ENCODE data around the gene PRG2. TPM values are rescaled to one million over a fixed set of nuclear protein-coding genes. Genes with fewer than 3 reads are reported as not detected.

Gene PRG2
- total and polyA plus RNA-seq, 2 of the 13 experiments (the other 11 are each of a cell fraction or from before 2014, with no cell fraction given): not detected

- TF ChIP-seq CEBPG (CRISPR knock-in tag; IDR thresholded peaks at IDR 0.05) (peak; percentile 100), ZNF121 (CRISPR knock-in tag; IDR thresholded peaks at IDR 0.05) (no peak), ZSCAN30 (CRISPR knock-in tag; IDR thresholded peaks at IDR 0.05) (no peak), PLRG1 (conservative IDR thresholded peaks at IDR 0.05) (no peak), FIP1L1 (IDR thresholded peaks at IDR 0.05; ENCODE audit: borderline replicate concordance, insufficient read depth, low read depth, low read length) (no peak), CBFB (CRISPR knock-in tag; IDR thresholded peaks at IDR 0.05) (no peak), ZNF362 (CRISPR knock-in tag; IDR thresholded peaks at IDR 0.05; ENCODE audit: borderline replicate concordance) (peak; percentile 24; the same call in 1 of the 2 replicates), ZFP1 (CRISPR knock-in tag; IDR thresholded peaks at IDR 0.05) (peak; percentile 83; the same call in 1 of the 2 replicates), PITX1 (CRISPR knock-in tag; IDR thresholded peaks at IDR 0.05) (peak; percentile 91), ZFP37 (CRISPR knock-in tag; IDR thresholded peaks at IDR 0.05; ENCODE audit: borderline replicate concordance) (no peak), MAX (IDR thresholded peaks at IDR 0.05) (peak; percentile 42; the same call in 1 of the 2 replicates), SCMH1 (CRISPR knock-in tag; IDR thresholded peaks at IDR 0.05; ENCODE audit: borderline replicate concordance) (no peak), SRY (CRISPR knock-in tag; IDR thresholded peaks at IDR 0.05) (no peak), ZNF513 (CRISPR knock-in tag; conservative IDR thresholded peaks at IDR 0.05) (no peak), NR2F2 (IDR thresholded peaks at IDR 0.05; ENCODE audit: borderline replicate concordance, low read depth) (0 out of 2 replicates have a peak, but pooled peaks have one; percentile 50), MEIS2 (CRISPR knock-in tag; IDR thresholded peaks at IDR 0.05) (no peak), ZNF766 (CRISPR knock-in tag; IDR thresholded peaks at IDR 0.05; ENCODE audit: borderline replicate concordance) (no peak), ATF4 (CRISPR knock-in tag; IDR thresholded peaks at IDR 0.05) (peak in 1 of 2 experiments; percentile 96; a peak in 2 of 4 replicates), PAX8 (CRISPR knock-in tag; IDR thresholded peaks at IDR 0.05; ENCODE audit: borderline replicate concordance) (no peak), IRF1 (CRISPR knock-in tag; IDR thresholded peaks at IDR 0.05; ENCODE audit: low read depth) (no peak), IRF9 (CRISPR knock-in tag; IDR thresholded peaks at IDR 0.05; ENCODE audit: borderline replicate concordance) (no peak), ZNF564 (CRISPR knock-in tag; IDR thresholded peaks at IDR 0.05) (no peak)
Observed at GRCh38 chr11:57434640-57435546, 44.4 kb upstream of the PRG2 start (continued).
